Muscle of leg (tissue), 11 donors: ENCODE data around the gene EFNB3. TPM values are rescaled to one million over a fixed set of nuclear protein-coding genes. Genes with fewer than 3 reads are reported as not detected.

Experiments
- DNase-seq: peaks from one replicate; pipeline ENCODE4 v3.0.0; 2013
- H3K27ac ChIP-seq: one replicate; pipeline ENCODE4 v1.5.1; 2013; ENCODE audit warnings: mild to moderate bottlenecking, low read length, control low read depth
- H3K27me3 ChIP-seq: one replicate; pipeline ENCODE4 v1.6.1; 2013; ENCODE audit warnings: low read length; ENCODE audit not compliant: control insufficient read depth, insufficient read depth
- H3K36me3 ChIP-seq: one replicate; pipeline ENCODE4 v1.6.1; 2013; ENCODE audit warnings: low read length; ENCODE audit not compliant: control insufficient read depth, insufficient read depth
- H3K4me1 ChIP-seq: one replicate; pipeline ENCODE4 v1.6.1; 2013; ENCODE audit warnings: low read length; ENCODE audit not compliant: control insufficient read depth, insufficient read depth
- H3K4me3 ChIP-seq: one replicate; pipeline ENCODE4 v1.5.1; 2013; ENCODE audit warnings: low read length, control low read depth
- H3K9me3 ChIP-seq: replicated peaks from 2 replicates; pipeline ENCODE4 v1.6.1; 2013; ENCODE audit warnings: low read depth, low read length; ENCODE audit not compliant: control insufficient read depth
- WGBS: methylation state at CpG from one replicate; pipeline ENCODE4 v1.1.5; 2013; ENCODE audit warnings: missing lambda C conversion rate; ENCODE audit not compliant: insufficient coverage; 5-methylcytosine and 5-hydroxymethylcytosine counted together
- polyA plus RNA-seq, 8 donors: library from polyadenylated mRNA; unstranded; fragments of 120-200 nt; gene quantifications; one replicate each; pipeline versions ENCODE4 v1.2.1 to v1.2.3, GENCODE V29; 2013; ENCODE audit warnings: inconsistent platforms in 1 of 8, low replicate concordance in 1 of 8; ENCODE audit not compliant: insufficient read length in 8 of 8, insufficient read depth in 1 of 8
- total RNA-seq: library from RNA; stranded (reverse); fragments of 120-200 nt; gene quantifications from one replicate; pipeline ENCODE4 v1.2.4, GENCODE V29; 2013

Gene EFNB3
- total and polyA plus RNA-seq, 9 donors: 3.6 to 11.6 (median 6.0) TPM

- Histone ChIP-seq H3K27me3 (peaks cover 2% of the 10 kb centered on the region), H3K9me3 (no peaks in the 10 kb centered on the region), H3K27ac (peak overlapping the region; percentile 32), H3K4me3 (no peak overlapping the region), H3K4me1 (no peaks in the 10 kb centered on the region), H3K36me3 (no peaks in the 10 kb centered on the region)
- peak; percentile 26 for DNase-seq
- WGBS: 86% methylated on average over 4 of the region's 7 CpGs
These were observed 40.9 kb downstream of the EFNB3 start for GRCh38 chr17:7745748-7746470.

DNA sequence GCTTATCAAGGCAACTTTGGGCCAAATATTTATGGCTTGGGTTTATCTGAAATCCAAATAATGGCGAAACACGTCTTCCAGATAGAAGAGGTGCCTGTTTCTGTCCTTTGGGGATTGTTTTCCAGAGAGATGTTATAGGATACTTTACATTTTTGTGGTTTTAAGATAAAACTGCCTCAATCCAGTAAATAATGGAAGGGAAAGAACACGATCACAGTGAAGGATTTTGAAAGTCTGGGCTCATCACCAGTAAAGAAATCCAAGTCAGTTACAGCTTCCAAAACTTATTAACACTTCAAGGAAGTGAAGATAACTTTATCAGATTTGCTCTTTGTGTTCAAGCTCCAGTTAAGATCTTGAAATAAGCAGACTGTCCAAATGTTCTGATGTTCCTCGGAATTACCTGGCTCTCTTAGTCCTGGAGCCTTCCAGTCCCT is 42.7 kb downstream of the EFNB3 start:
- no peaks in the 10 kb centered on the region for H3K9me3 ChIP-seq
- no peak overlapping the region for H3K4me3 ChIP-seq
- no peaks in the 10 kb centered on the region for H3K36me3 ChIP-seq
- peak; percentile 49 for DNase-seq
- no peak overlapping the region for H3K27ac ChIP-seq
- 50% methylated on average over 1 of the region's 4 CpGs for WGBS
- H3K27me3 ChIP-seq: peaks cover 2% of the 10 kb centered on the region
- no peaks in the 10 kb centered on the region for H3K4me1 ChIP-seq

GRCh38 chr17:7748076-7748775 is 43.2 kb downstream of the EFNB3 start:
- H3K4me1 ChIP-seq: no peaks in the 10 kb centered on the region
- H3K9me3 ChIP-seq: no peaks in the 10 kb centered on the region
- no peaks in the 10 kb centered on the region for H3K36me3 ChIP-seq
- H3K4me3 ChIP-seq: no peak overlapping the region
- no peak overlapping the region for H3K27ac ChIP-seq
- peaks cover 2% of the 10 kb centered on the region for H3K27me3 ChIP-seq
- WGBS: 44% methylated on average over 2 of the region's 10 CpGs
- peak; percentile 46 for DNase-seq

DNA sequence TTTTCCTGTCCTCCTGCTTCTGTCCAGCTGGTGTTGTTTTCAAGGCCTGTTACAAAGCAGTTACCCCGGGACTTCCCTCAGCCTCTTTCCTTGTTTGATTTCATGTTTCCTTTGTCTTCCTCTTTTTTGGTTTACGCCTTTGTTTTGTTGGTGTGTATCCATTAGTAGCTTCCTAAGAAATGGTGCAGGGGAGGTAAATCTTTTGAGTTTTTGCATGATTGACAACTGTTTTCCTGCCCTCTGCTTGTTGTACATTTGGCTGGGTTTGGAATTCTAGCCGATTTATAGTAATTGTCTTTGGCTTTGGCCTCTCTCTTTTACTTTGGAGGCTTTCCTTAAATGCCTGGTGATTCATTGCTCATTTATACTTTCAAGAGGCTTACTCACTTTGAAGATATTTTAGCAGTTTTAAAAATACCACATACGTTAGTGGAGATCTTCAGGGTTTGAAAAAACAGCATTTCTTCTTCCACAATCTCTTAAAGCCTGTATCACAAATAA is 45.4 kb downstream of the EFNB3 start:
- Histone ChIP-seq H3K27me3 (peaks cover 2% of the 10 kb centered on the region), H3K4me1 (peaks cover 3% of the 10 kb centered on the region), H3K4me3 (no peak overlapping the region), H3K9me3 (no peaks in the 10 kb centered on the region), H3K36me3 (no peaks in the 10 kb centered on the region), H3K27ac (no peak overlapping the region)
- DNase-seq: no peak
- WGBS: no CpG with 5 or more reads among the region's 4 CpGs

GRCh38 chr17:7754656-7755055 is 49.7 kb downstream of the EFNB3 start:
- Histone ChIP-seq H3K4me1 (peaks cover 4% of the 10 kb centered on the region), H3K27me3 (no peaks in the 10 kb centered on the region), H3K4me3 (no peak overlapping the region), H3K36me3 (no peaks in the 10 kb centered on the region), H3K27ac (no peak overlapping the region), H3K9me3 (no peaks in the 10 kb centered on the region)
- 97% methylated on average over 6 of the region's 8 CpGs for WGBS
- DNase-seq: no peak

DNA sequence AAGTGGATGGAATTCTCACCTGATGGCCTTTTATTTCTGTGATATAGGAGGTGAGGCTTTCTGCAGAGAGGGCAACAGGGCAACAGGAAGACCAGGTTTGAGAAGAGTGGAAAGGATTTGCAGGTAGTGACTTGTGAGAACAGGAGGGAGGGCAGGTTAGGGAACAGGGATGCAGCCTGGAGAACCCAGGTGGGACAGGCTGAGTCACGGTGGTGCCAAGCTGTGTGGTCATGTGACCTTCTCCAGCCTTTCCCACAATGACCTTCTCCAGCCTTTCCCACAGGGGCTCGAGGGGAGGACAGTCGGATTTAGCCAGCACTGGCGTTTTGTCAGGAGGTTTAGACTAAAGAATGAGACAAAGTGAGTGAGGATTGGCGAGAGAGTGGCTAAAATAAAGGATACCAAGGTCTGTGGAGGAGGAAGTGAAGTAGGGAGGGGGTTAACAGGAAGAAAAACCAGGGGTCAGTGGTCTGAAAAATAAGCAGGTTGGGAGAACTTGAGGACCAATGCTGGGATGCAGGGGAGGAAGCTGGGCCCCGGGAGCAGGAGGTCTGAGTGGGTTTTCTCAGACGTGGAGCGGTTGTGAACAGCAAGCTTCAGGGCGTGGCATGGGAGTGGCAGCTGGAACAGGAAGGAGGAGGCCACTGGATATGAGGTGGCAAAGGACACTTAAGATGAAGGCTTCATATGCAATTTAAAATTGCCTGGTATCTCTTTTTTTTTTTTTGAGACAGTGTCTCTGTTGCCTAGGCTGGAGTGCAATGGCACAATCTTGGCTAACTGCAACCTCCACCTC is 50.3 kb downstream of the EFNB3 start:
- no peaks in the 10 kb centered on the region for H3K9me3 ChIP-seq
- WGBS: 40% methylated on average over 7 of the region's 9 CpGs
- no peaks in the 10 kb centered on the region for H3K27me3 ChIP-seq

DNA sequence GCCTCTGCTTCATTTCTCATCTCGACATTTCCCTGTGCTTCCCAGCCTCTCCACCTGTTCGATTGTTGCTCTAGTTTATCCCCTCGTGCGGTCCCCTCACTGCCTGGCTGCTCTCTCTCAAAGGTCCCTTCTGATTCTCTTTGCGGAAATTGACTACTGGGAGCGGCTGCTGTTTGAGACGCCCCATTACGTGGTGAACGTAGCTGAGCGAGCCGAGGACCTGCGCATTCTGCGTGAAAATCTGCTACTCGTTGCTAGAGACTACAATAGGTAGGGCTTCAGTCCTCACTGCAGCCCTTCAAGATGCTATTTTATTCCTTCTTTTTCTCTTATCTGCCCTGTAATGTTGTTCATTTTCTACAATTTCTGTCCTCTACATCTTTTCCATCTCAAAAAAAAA is 52.0 kb downstream of the EFNB3 start:
- Histone ChIP-seq H3K4me1 (peaks cover 4% of the 10 kb centered on the region), H3K4me3 (no peak overlapping the region), H3K36me3 (no peaks in the 10 kb centered on the region), H3K27ac (no peak overlapping the region), H3K9me3 (no peaks in the 10 kb centered on the region), H3K27me3 (no peaks in the 10 kb centered on the region)
- no peak for DNase-seq
- WGBS: 73% methylated on average over 14 of the region's 14 CpGs

More for the DNA sequence above, 50.3 kb downstream of the EFNB3 start:
- Histone ChIP-seq H3K4me3 (no peak overlapping the region), H3K36me3 (no peaks in the 10 kb centered on the region), H3K27ac (no peak overlapping the region), H3K4me1 (peaks cover 4% of the 10 kb centered on the region)
- DNase-seq: no peak

Other genes with a start within 250 kb of the EFNB3 start
- gene ZBTB4, start 225.6 kb upstream of the EFNB3 start, total RNA-seq: 14.1 TPM
- 10 to 100 TPM; 20.1 to 31.6 (median 24.5) TPM for gene ZBTB4, start 225.6 kb upstream of the EFNB3 start, polyA plus RNA-seq
- not detected for gene SLC35G6, start 223.8 kb upstream of the EFNB3 start, total RNA-seq
- under 1 TPM in 6 of 8 donors, not detected in 2; 0.09 to 0.27 (median 0.18) TPM for gene SLC35G6, start 223.8 kb upstream of the EFNB3 start, polyA plus RNA-seq
- gene POLR2A, start 220.8 kb upstream of the EFNB3 start, total RNA-seq: 30.9 TPM
- 10 to 100 TPM; 42.0 to 81.0 (median 60.8) TPM for gene POLR2A, start 220.8 kb upstream of the EFNB3 start, polyA plus RNA-seq
- gene TNFSF12, start 156.1 kb upstream of the EFNB3 start, total RNA-seq: 13.2 TPM
- 10 to 100 TPM; 22.2 to 35.9 (median 28.2) TPM for gene TNFSF12, start 156.1 kb upstream of the EFNB3 start, polyA plus RNA-seq
- gene TNFSF13, start 146.5 kb upstream of the EFNB3 start, total RNA-seq: 2.2 TPM
- gene TNFSF13, start 146.5 kb upstream of the EFNB3 start, polyA plus RNA-seq: 1 to 10 TPM; 3.5 to 5.9 (median 4.3) TPM
- gene SENP3, start 143.3 kb upstream of the EFNB3 start, total RNA-seq: 34.5 TPM
- 10 to 100 TPM; 33.8 to 43.6 (median 41.7) TPM for gene SENP3, start 143.3 kb upstream of the EFNB3 start, polyA plus RNA-seq
- 15.7 TPM for gene CD68, start 125.6 kb upstream of the EFNB3 start, total RNA-seq
- 10 to 100 TPM; 20.2 to 56.6 (median 38.8) TPM for gene CD68, start 125.6 kb upstream of the EFNB3 start, polyA plus RNA-seq
- 34.4 TPM for gene MPDU1, start 121.3 kb upstream of the EFNB3 start, total RNA-seq
- gene MPDU1, start 121.3 kb upstream of the EFNB3 start, polyA plus RNA-seq: 10 to 100 TPM; 43.2 to 63.6 (median 50.2) TPM
- gene SOX15, start 115.1 kb upstream of the EFNB3 start, total RNA-seq: 1.4 TPM
- gene SOX15, start 115.1 kb upstream of the EFNB3 start, polyA plus RNA-seq: 1 to 10 TPM; 1.6 to 4.1 (median 2.0) TPM
- 35.1 TPM for gene FXR2, start 90.3 kb upstream of the EFNB3 start, total RNA-seq
- gene FXR2, start 90.3 kb upstream of the EFNB3 start, polyA plus RNA-seq: 10 to 100 TPM; 31.4 to 37.2 (median 34.9) TPM
- gene SAT2, start 77.4 kb upstream of the EFNB3 start, total RNA-seq: 72.1 TPM
- gene SAT2, start 77.4 kb upstream of the EFNB3 start, polyA plus RNA-seq: 10 to 100 TPM; 61.5 to 82.1 (median 69.9) TPM
- 0.58 TPM for gene SHBG, start 75.1 kb upstream of the EFNB3 start, total RNA-seq
- 1 to 10 TPM in 5 of 8 donors, under 1 TPM in 3; 0.63 to 1.5 (median 1.1) TPM for gene SHBG, start 75.1 kb upstream of the EFNB3 start, polyA plus RNA-seq
- 2.7 TPM for gene ATP1B2, start 54.3 kb upstream of the EFNB3 start, total RNA-seq
- gene ATP1B2, start 54.3 kb upstream of the EFNB3 start, polyA plus RNA-seq: 10 to 100 TPM; 12.4 to 27.3 (median 23.4) TPM
- gene TP53, start 17.7 kb upstream of the EFNB3 start, total RNA-seq: 17.9 TPM
- 10 to 100 TPM; 33.8 to 51.8 (median 40.9) TPM for gene TP53, start 17.7 kb upstream of the EFNB3 start, polyA plus RNA-seq
- gene WRAP53, start 16.7 kb upstream of the EFNB3 start, total RNA-seq: 5.9 TPM
- 10 to 100 TPM in 1 of 8 donors, 1 to 10 TPM in 7; 7.9 to 10.0 (median 8.3) TPM for gene WRAP53, start 16.7 kb upstream of the EFNB3 start, polyA plus RNA-seq
- 4.6 TPM for gene DNAH2, start 12.5 kb downstream of the EFNB3 start, total RNA-seq
- 10 to 100 TPM in 2 of 8 donors, 1 to 10 TPM in 6; 3.9 to 18.3 (median 6.2) TPM for gene DNAH2, start 12.5 kb downstream of the EFNB3 start, polyA plus RNA-seq
- 5.4 TPM for gene KDM6B, start 129.0 kb downstream of the EFNB3 start, total RNA-seq
- gene KDM6B, start 129.0 kb downstream of the EFNB3 start, polyA plus RNA-seq: 10 to 100 TPM; 10.9 to 20.1 (median 15.9) TPM
- gene TMEM88, start 149.9 kb downstream of the EFNB3 start, total RNA-seq: 18.4 TPM
- 10 to 100 TPM; 22.4 to 30.3 (median 27.9) TPM for gene TMEM88, start 149.9 kb downstream of the EFNB3 start, polyA plus RNA-seq
- 97.7 TPM for gene NAA38, start 152.4 kb downstream of the EFNB3 start, total RNA-seq
- gene NAA38, start 152.4 kb downstream of the EFNB3 start, polyA plus RNA-seq: 10 to 100 TPM; 44.6 to 65.7 (median 54.2) TPM
- gene CYB5D1, start 152.8 kb downstream of the EFNB3 start, total RNA-seq: 5.9 TPM
- 1 to 10 TPM; 6.5 to 9.3 (median 7.4) TPM for gene CYB5D1, start 152.8 kb downstream of the EFNB3 start, polyA plus RNA-seq
- gene CHD3, start 183.6 kb downstream of the EFNB3 start, total RNA-seq: 47.6 TPM
- gene CHD3, start 183.6 kb downstream of the EFNB3 start, polyA plus RNA-seq: 100 to 1,000 TPM in 1 of 8 donors, 10 to 100 TPM in 7; 54.6 to 124 (median 78.2) TPM
- gene RNF227, start 211.1 kb downstream of the EFNB3 start, total RNA-seq: 3.0 TPM
- gene RNF227, start 211.1 kb downstream of the EFNB3 start, polyA plus RNA-seq: 1 to 10 TPM; 2.5 to 4.1 (median 3.0) TPM
- 2.4 TPM for gene KCNAB3, start 224.7 kb downstream of the EFNB3 start, total RNA-seq
- gene KCNAB3, start 224.7 kb downstream of the EFNB3 start, polyA plus RNA-seq: 1 to 10 TPM; 3.5 to 9.5 (median 5.2) TPM
- 14.3 TPM for gene TRAPPC1, start 226.7 kb downstream of the EFNB3 start, total RNA-seq
- 100 to 1,000 TPM in 4 of 8 donors, 10 to 100 TPM in 4; 83.3 to 107 (median 101) TPM for gene TRAPPC1, start 226.7 kb downstream of the EFNB3 start, polyA plus RNA-seq
- gene CNTROB, start 227.0 kb downstream of the EFNB3 start, total RNA-seq: 15.8 TPM
- gene CNTROB, start 227.0 kb downstream of the EFNB3 start, polyA plus RNA-seq: 10 to 100 TPM; 29.5 to 41.0 (median 35.2) TPM